K562 (cell line): Measurements from ENCODE around the gene ACAD8. TPM values are rescaled to one million over a fixed set of nuclear protein-coding genes. Genes with fewer than 3 reads are reported as not detected.

ENCODE experiments used
- ATAC-seq: fragments of 200-7000 bp; cut with Tn5 transposase; 3 replicates; pipeline ENCODE4 v1.9.1; 2020; ENCODE audit warnings: moderate library complexity
- BruUV-seq: library from RNA; stranded (reverse); fragments of 400-500 nt; replicated peaks from 2 replicates; lab custom pipeline; 2021; lab: Mats Ljungman, UMichigan
- CTCF ChIA-PET: fragments of 300-600 bp; formaldehyde crosslinking; extraction: SDS; loops from one replicate; lab custom pipeline; 2021; ENCODE audit warnings: low intra/inter-chr PET ratio; lab: Yijun Ruan, JAX
- POLR2A ChIA-PET: fragments of 300-600, 350-650 bp; sonication (Branson Sonifier 250); formaldehyde crosslinking; extraction: SDS; loops from one replicate; lab custom pipeline; 2021; ENCODE audit warnings: antibody characterized with exemption, inconsistent platforms; lab: Yijun Ruan, JAX
- DNase-seq, 4 experiments: peaks; one replicate each; pipeline versions ENCODE4 v3.0.0 to v3.0.0-alpha.2; 2011 to 2018; ENCODE audit warnings: low spot score in 3 of 4, mixed read lengths in 3 of 4; ENCODE audit errors: extremely low read depth in 1 of 4
- FAIRE-seq: peaks from 2 replicates; lab custom pipeline; 2011; peaks lifted over from hg19 to GRCh38; lab: Jason Lieb, UNC
- H2AFZ ChIP-seq: 2 replicates; pipeline ENCODE4 v1.6.0; 2011; ENCODE audit warnings: low read depth, low read length, control low read depth, inconsistent platforms
- H3K27ac ChIP-seq: fragments of 200-600 bp; 3 replicates; pipeline ENCODE4 v1.8.0; 2011; ENCODE audit warnings: low read depth, mild to moderate bottlenecking, control low read depth, inconsistent platforms, low read length, moderate library complexity, mixed read lengths; ENCODE audit errors: extremely low read depth
- H3K27me3 ChIP-seq, 2 experiments: fragments of 300-600 bp in 1 of 2; 2 replicates in 1 of 2; 3 replicates in 1 of 2; pipeline versions ENCODE4 v1.6.0 to v1.8.0; 2011; ENCODE audit warnings: inconsistent platforms in 2 of 2, low read length in 2 of 2, mild to moderate bottlenecking in 1 of 2, mixed read lengths in 1 of 2, moderate library complexity in 1 of 2; ENCODE audit not compliant: control insufficient read depth in 2 of 2, insufficient read depth in 2 of 2
- H3K36me3 ChIP-seq: fragments of 300-600 bp; 3 replicates; pipeline ENCODE4 v1.8.0; 2011; ENCODE audit warnings: mild to moderate bottlenecking, low read length, inconsistent platforms; ENCODE audit not compliant: control insufficient read depth, insufficient read depth
- H3K4me1 ChIP-seq, 2 experiments: fragments of 200-600 bp in 1 of 2; replicated peaks in 1 of 2; 2 replicates in 1 of 2; 3 replicates in 1 of 2; pipeline versions ENCODE4 v1.5.1 to v1.8.0; 2011; ENCODE audit warnings: inconsistent platforms in 2 of 2, low read length in 2 of 2, mild to moderate bottlenecking in 1 of 2, mixed read lengths in 1 of 2, moderate library complexity in 1 of 2; ENCODE audit not compliant: control insufficient read depth in 2 of 2, insufficient read depth in 2 of 2
- H3K4me2 ChIP-seq: 2 replicates; pipeline ENCODE4 v1.6.1; 2011; ENCODE audit warnings: low read length, control low read depth, inconsistent platforms, mixed read lengths; ENCODE audit not compliant: insufficient read depth
- H3K4me3 ChIP-seq: fragments of 200-600 bp; sonication (generic), shearing (Covaris generic); 2 replicates; pipeline ENCODE4 v1.5.1; 2016; ENCODE audit warnings: control low read depth, inconsistent platforms
- H3K79me2 ChIP-seq: fragments of 200-600 bp; 3 replicates; pipeline ENCODE4 v1.8.0; 2011; ENCODE audit warnings: low read length, inconsistent platforms; ENCODE audit not compliant: control insufficient read depth, insufficient read depth
- H3K9ac ChIP-seq, 2 experiments: 2 replicates each; pipeline versions ENCODE4 v1.6.0 to v1.6.1; 2011; ENCODE audit warnings: low read depth in 2 of 2, low read length in 2 of 2, control low read depth in 1 of 2, inconsistent platforms in 1 of 2, mild to moderate bottlenecking in 1 of 2, mixed read lengths in 1 of 2; ENCODE audit not compliant: insufficient read depth in 1 of 2
- H3K9me1 ChIP-seq: one replicate; pipeline ENCODE4 v1.6.0; 2011; ENCODE audit warnings: inconsistent platforms, mild to moderate bottlenecking, low read length, moderate library complexity; ENCODE audit not compliant: control insufficient read depth, insufficient read depth
- H3K9me3 ChIP-seq: replicated peaks from 2 replicates; pipeline ENCODE4 v1.5.1; 2011; ENCODE audit warnings: low read depth, low read length, inconsistent platforms; ENCODE audit not compliant: control insufficient read depth, insufficient read depth
- H4K20me1 ChIP-seq: replicated peaks from 2 replicates; pipeline ENCODE4 v1.6.1; 2011; ENCODE audit warnings: low read length, inconsistent platforms, mixed read lengths; ENCODE audit not compliant: control insufficient read depth, insufficient read depth
- DNMT1 ChIP-seq: fragments of 450-650 bp; IDR thresholded peaks from 2 replicates; pipeline ENCODE4 v1.6.1; 2016; ENCODE audit warnings: antibody characterized with exemption, mild to moderate bottlenecking
- EHMT2 ChIP-seq: fragments of 450-650 bp; IDR thresholded peaks from 2 replicates; pipeline ENCODE4 v1.6.1; 2018; ENCODE audit warnings: antibody characterized with exemption
- ETV1 ChIP-seq: fragments of 450-650 bp; conservative IDR thresholded peaks from 2 replicates; pipeline ENCODE4 v1.6.1; 2016; ENCODE audit warnings: missing genetic modification characterization, control low read depth, low read depth, missing compliant biosample characterization
- MAZ ChIP-seq, 2 experiments: fragments of 450-650 bp in 1 of 2; sonication (generic) in 1 of 2; formaldehyde crosslinking; IDR thresholded peaks in 1 of 2; conservative IDR thresholded peaks in 1 of 2; 2 replicates each; pipeline versions ENCODE4 v1.4.0 to v1.5.0; 2020; ENCODE audit warnings: mild to moderate bottlenecking in 1 of 2, missing genetic modification reagents in 1 of 2
- POLR2G ChIP-seq: fragments of 200-400 bp; formaldehyde crosslinking; IDR thresholded peaks from 2 replicates; pipeline ENCODE4 v1.6.1; 2017; ENCODE audit warnings: low read depth, mild to moderate bottlenecking, antibody characterized with exemption, low read length, moderate library complexity
- RBM17 ChIP-seq: fragments of 200-400 bp; formaldehyde crosslinking; IDR thresholded peaks from 2 replicates; pipeline ENCODE4 v1.6.1; 2017; ENCODE audit warnings: low read depth, mild to moderate bottlenecking, low read length, borderline replicate concordance
- RCOR1 ChIP-seq, 2 experiments: IDR thresholded peaks; 2 replicates each; pipeline ENCODE4 v1.6.1; 2012; ENCODE audit warnings: low read depth in 2 of 2, low read length in 2 of 2, borderline replicate concordance in 1 of 2, improper control_type of control experiment in 1 of 2
- RFX7 ChIP-seq: fragments of 250-450 bp; sonication (Bioruptor Pico); IDR thresholded peaks from 2 replicates; pipeline ENCODE4 v1.5.1; 2021; ENCODE audit warnings: mild to moderate bottlenecking
- TAF9B ChIP-seq: fragments of 450-650 bp; IDR thresholded peaks from 2 replicates; pipeline ENCODE4 v1.6.1; 2018; ENCODE audit warnings: mild to moderate bottlenecking; ENCODE audit not compliant: partially characterized antibody
- ZNF445 ChIP-seq: fragments of 250-450 bp; sonication (Bioruptor Pico); IDR thresholded peaks from 2 replicates; pipeline ENCODE4 v1.4.0; 2020; ENCODE audit warnings: low read depth, mild to moderate bottlenecking, moderate library complexity
- ZNF655 ChIP-seq: fragments of 250-450 bp; sonication (Bioruptor Pico); IDR thresholded peaks from 2 replicates; pipeline ENCODE4 v1.5.0; 2021
- WGBS: fragments of 100-300 bp; shearing (Covaris generic); methylation state at CpG from one replicate; pipeline ENCODE4 v1.1.6; 2016; ENCODE audit warnings: low coverage, mixed read lengths; ENCODE audit not compliant: insufficient coverage; ENCODE audit errors: missing lambda C conversion rate; 5-methylcytosine and 5-hydroxymethylcytosine counted together
- in situ Hi-C: fragments of 300-500 bp; cut with MboI; formaldehyde crosslinking; loops from 4 replicates; pipeline ENCODE4 v1.15.0; 2018; ENCODE audit warnings: inconsistent platforms, mixed read lengths
- intact Hi-C: fragments of 100-400 bp; cut with micrococcal nuclease; formaldehyde crosslinking; loops from 2 replicates; pipeline ENCODE4 v1.14.2; 2022
- polyA plus RNA-seq, 8 experiments: library from polyadenylated mRNA; depleted of rRNA in 4 of 8; stranded (reverse) in 5 of 8; unstranded in 3 of 8; fragments of >200 nt; fragmentation: Nextera tagmentation in 2 of 8; fragmentation: Illumina TruSeq in 1 of 8; extraction: Ambion mirVana in 2 of 8; extraction: Trizol in 1 of 8; gene quantifications; 2 replicates each; pipeline versions ENCODE4 v1.2.1 to v1.2.3, GENCODE V29; 2011 to 2014; ENCODE audit warnings: inconsistent platforms in 1 of 8, missing spikeins in 1 of 8
- total RNA-seq, 7 experiments: library from RNA; depleted of rRNA in 6 of 7; stranded (reverse); fragments of >200 nt in 6 of 7; fragmentation: Illumina TruSeq in 2 of 7; extraction: Trizol in 2 of 7; gene quantifications; 2 replicates each; pipeline versions ENCODE4 v1.2.1 to v1.2.3, GENCODE V29; 2011 to 2021; ENCODE audit warnings: low replicate concordance in 1 of 7
- TF ChIP-seq, protein P1 (sequence below): fragments of 250-450 bp; sonication (Bioruptor Pico); IDR thresholded peaks from 2 replicates; pipeline ENCODE4 v1.4.0; 2020; ENCODE audit warnings: borderline replicate concordance
- TF ChIP-seq, protein P2 (sequence below): fragments of 250-450 bp; sonication (Bioruptor Pico); IDR thresholded peaks from 2 replicates; pipeline ENCODE4 v1.4.0; 2020; ENCODE audit warnings: mild to moderate bottlenecking, moderate library complexity
- TF ChIP-seq, protein P3 (sequence below): fragments of 250-450 bp; sonication (Bioruptor Pico); IDR thresholded peaks from 2 replicates; pipeline ENCODE4 v1.6.1; 2021; ENCODE audit warnings: mild to moderate bottlenecking
- TF ChIP-seq, protein P4 (sequence below): sonication (generic); formaldehyde crosslinking; IDR thresholded peaks from 2 replicates; pipeline ENCODE4 v1.8.1; 2023; ENCODE audit warnings: mild to moderate bottlenecking, missing genetic modification reagents

Gene ACAD8
- total and polyA plus RNA-seq, 9 of the 15 experiments (the other 6 are each of a cell fraction or from before 2014, with no cell fraction given) = 6.5 to 34.1 (median 20.1) TPM

GRCh38 chr11:134257101-134257500 lies 3.7 kb downstream of the ACAD8 start:
- Histone ChIP-seq H3K27ac (no peak overlapping the region), H3K4me1 (peaks cover 3 to 7% of the 10 kb centered on the region in 2 experiments; a peak in 4 of 5 replicates), H3K9me3 (no peaks in the 10 kb centered on the region), H3K27me3 (no peaks in the 10 kb centered on the region), H3K36me3 (peaks cover 49% of the 10 kb centered on the region), H3K79me2 (peaks cover 27% of the 10 kb centered on the region), H3K4me2 (no peak overlapping the region), H2AFZ (no peak overlapping the region), H4K20me1 (no peaks in the 10 kb centered on the region), H3K9ac (no peak overlapping the region), H3K4me3 (no peak overlapping the region), H3K9me1 (no peaks in the 10 kb centered on the region)
- BruUV-seq = no TSS peak
- no peak for ATAC-seq
- WGBS = 87% methylated on average over 11 of the region's 11 CpGs
- no peak for DNase-seq
- no peak for FAIRE-seq
- POLR2A ChIA-PET = interaction anchor here (0.6 to 0.7 kb wide), 2 partner anchors 9 to 105 kb away, joined by 3 read pairs; no protein-coding TSS in a partner anchor
- CTCF ChIA-PET = no interaction called here
- in situ Hi-C loops (no loop called here), intact Hi-C loops (no loop called here)
- TF ChIP-seq, protein P1, sequence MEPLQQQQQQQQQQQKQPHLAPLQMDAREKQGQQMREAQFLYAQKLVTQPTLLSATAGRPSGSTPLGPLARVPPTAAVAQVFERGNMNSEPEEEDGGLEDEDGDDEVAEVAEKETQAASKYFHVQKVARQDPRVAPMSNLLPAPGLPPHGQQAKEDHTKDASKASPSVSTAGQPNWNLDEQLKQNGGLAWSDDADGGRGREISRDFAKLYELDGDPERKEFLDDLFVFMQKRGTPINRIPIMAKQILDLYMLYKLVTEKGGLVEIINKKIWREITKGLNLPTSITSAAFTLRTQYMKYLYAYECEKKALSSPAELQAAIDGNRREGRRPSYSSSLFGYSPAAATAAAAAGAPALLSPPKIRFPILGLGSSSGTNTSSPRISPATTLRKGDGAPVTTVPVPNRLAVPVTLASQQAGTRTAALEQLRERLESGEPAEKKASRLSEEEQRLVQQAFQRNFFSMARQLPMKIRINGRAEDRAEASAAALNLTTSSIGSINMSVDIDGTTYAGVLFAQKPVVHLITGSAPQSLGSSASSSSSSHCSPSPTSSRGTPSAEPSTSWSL (CRISPR knock-in tag) = no peak
- TF ChIP-seq, protein P2, sequence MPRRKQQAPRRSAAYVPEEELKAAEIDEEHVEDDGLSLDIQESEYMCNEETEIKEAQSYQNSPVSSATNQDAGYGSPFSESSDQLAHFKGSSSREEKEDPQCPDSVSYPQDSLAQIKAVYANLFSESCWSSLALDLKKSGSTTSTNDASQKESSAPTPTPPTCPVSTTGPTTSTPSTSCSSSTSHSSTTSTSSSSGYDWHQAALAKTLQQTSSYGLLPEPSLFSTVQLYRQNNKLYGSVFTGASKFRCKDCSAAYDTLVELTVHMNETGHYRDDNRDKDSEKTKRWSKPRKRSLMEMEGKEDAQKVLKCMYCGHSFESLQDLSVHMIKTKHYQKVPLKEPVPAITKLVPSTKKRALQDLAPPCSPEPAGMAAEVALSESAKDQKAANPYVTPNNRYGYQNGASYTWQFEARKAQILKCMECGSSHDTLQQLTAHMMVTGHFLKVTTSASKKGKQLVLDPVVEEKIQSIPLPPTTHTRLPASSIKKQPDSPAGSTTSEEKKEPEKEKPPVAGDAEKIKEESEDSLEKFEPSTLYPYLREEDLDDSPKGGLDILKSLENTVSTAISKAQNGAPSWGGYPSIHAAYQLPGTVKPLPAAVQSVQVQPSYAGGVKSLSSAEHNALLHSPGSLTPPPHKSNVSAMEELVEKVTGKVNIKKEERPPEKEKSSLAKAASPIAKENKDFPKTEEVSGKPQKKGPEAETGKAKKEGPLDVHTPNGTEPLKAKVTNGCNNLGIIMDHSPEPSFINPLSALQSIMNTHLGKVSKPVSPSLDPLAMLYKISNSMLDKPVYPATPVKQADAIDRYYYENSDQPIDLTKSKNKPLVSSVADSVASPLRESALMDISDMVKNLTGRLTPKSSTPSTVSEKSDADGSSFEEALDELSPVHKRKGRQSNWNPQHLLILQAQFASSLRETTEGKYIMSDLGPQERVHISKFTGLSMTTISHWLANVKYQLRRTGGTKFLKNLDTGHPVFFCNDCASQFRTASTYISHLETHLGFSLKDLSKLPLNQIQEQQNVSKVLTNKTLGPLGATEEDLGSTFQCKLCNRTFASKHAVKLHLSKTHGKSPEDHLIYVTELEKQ = no peak
- TF ChIP-seq DNMT1 (no peak), ZNF445 (CRISPR knock-in tag) (no peak), TAF9B (no peak), RCOR1 (IDR thresholded peaks at IDR 0.05; ENCODE audit: borderline replicate concordance in 1 of 2, low read depth in 2 of 2, low read length in 2 of 2) (no peak), RBM17 (no peak), ETV1 (no peak), EHMT2 (no peak), MAZ (CRISPR knock-in tag; conservative IDR thresholded peaks at IDR 0.05 in 1 of 2, IDR thresholded peaks at IDR 0.05 in 1 of 2) (no peak), POLR2G (no peak), RFX7 (CRISPR knock-in tag) (no peak), ZNF655 (CRISPR knock-in tag) (no peak)
- TF ChIP-seq, protein P3, sequence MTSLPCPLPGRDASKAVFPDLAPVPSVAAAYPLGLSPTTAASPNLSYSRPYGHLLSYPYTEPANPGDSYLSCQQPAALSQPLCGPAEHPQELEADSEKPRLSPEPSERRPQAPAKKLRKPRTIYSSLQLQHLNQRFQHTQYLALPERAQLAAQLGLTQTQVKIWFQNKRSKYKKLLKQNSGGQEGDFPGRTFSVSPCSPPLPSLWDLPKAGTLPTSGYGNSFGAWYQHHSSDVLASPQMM (CRISPR knock-in tag) = no peak
- TF ChIP-seq, protein P4, sequence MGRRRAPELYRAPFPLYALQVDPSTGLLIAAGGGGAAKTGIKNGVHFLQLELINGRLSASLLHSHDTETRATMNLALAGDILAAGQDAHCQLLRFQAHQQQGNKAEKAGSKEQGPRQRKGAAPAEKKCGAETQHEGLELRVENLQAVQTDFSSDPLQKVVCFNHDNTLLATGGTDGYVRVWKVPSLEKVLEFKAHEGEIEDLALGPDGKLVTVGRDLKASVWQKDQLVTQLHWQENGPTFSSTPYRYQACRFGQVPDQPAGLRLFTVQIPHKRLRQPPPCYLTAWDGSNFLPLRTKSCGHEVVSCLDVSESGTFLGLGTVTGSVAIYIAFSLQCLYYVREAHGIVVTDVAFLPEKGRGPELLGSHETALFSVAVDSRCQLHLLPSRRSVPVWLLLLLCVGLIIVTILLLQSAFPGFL (CRISPR knock-in tag) = no peak
